GM10266 (cell line): ENCODE data around the gene ABHD17C.
A peak's percentile ranks its signal among the peaks of the same experiment; 100 is the strongest.

ENCODE experiments used
- DNase-seq: peaks from one replicate; pipeline ENCODE4 v3.0.0; 2012; ENCODE audit errors: extremely low spot score
- TF ChIP-seq, protein P1 (sequence below): IDR thresholded peaks from 2 replicates; pipeline ENCODE4 v1.5.1; 2012; ENCODE audit warnings: mild to moderate bottlenecking, low read depth; ENCODE audit not compliant: control insufficient read depth, insufficient read depth; ENCODE audit errors: missing control alignments

The ABHD17C gene

DNA sequence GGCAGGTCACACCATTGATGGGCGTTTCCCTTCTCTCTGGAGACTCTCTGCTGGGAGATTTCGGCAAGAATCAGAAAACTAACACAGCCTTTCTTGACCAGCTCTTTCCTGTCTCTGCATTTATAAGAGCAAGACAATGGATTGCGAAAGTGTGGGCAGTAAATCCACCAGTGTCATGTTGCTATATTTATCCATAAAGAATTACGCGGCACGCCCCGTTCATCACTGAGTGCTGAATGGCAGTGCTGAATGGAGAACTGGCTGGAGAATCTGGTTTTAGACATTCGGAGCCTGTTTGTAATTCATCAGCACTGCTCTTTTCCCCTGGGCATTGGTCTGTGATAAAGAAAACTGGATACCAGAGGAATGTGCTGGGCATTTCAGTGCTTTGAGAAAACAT, 82.0 kb downstream of the ABHD17C start:
- TF ChIP-seq, protein P1, sequence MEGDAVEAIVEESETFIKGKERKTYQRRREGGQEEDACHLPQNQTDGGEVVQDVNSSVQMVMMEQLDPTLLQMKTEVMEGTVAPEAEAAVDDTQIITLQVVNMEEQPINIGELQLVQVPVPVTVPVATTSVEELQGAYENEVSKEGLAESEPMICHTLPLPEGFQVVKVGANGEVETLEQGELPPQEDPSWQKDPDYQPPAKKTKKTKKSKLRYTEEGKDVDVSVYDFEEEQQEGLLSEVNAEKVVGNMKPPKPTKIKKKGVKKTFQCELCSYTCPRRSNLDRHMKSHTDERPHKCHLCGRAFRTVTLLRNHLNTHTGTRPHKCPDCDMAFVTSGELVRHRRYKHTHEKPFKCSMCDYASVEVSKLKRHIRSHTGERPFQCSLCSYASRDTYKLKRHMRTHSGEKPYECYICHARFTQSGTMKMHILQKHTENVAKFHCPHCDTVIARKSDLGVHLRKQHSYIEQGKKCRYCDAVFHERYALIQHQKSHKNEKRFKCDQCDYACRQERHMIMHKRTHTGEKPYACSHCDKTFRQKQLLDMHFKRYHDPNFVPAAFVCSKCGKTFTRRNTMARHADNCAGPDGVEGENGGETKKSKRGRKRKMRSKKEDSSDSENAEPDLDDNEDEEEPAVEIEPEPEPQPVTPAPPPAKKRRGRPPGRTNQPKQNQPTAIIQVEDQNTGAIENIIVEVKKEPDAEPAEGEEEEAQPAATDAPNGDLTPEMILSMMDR = no peak

DNA sequence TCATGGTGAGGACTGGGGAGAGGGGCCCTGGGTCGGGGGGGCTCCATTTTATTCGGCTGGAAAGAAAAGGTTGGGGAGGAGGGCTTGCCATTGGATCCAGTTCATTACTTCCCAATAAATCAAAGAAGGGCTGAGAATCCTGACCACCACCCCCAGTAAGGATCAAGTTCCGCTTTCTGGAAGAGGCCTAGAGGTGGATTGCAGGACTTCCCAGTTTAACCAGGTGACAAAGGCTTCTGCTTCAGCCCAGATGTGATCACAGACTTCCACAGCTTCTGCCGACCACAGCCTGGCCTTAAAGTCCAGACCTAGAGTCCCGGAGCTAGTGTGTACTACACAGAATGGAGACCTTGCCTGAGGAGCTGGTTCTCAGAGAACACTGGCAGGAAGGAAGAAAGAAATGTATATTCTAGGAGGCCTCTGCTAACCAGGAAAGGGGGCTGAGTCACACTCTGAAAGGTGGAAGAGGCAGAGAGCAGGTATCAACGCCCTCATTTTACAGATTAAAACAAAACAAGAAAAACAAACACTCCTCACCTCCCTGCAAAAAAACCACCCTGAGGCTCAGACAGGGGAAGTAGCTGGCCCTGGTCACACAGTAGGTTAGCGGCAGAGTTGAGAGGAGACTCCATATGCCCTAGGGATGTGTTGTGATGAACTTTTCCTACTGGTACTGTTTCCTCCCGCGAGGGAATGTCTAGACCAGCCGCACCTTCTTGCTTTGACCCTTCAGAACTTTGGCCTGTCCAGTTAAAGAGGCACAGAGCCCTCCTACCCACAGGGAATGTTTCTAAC, 82.9 kb downstream of the ABHD17C start:
- TF ChIP-seq, protein P1 = no peak
- DNase-seq = no peak

More for the DNA sequence above, 82.0 kb downstream of the ABHD17C start:
- no peak for DNase-seq

DNA sequence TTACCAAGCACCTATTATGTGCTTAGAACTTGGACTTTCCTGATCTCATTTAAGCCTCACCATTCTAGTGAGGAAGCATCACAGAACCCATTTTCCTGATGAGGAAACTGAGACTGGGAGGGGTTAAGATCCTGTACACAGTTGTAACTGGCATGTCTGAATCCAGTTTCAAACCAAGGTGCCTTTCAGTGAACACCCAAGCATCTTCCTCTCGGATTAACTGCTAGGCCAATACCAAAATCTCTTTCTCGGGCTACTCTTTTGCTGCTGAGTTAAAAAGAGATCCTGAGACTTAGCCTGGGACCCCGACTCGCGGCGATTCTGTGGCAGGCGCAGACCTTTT, 83.5 kb downstream of the ABHD17C start:
- no peak for DNase-seq
- TF ChIP-seq, protein P1 = no peak

DNA sequence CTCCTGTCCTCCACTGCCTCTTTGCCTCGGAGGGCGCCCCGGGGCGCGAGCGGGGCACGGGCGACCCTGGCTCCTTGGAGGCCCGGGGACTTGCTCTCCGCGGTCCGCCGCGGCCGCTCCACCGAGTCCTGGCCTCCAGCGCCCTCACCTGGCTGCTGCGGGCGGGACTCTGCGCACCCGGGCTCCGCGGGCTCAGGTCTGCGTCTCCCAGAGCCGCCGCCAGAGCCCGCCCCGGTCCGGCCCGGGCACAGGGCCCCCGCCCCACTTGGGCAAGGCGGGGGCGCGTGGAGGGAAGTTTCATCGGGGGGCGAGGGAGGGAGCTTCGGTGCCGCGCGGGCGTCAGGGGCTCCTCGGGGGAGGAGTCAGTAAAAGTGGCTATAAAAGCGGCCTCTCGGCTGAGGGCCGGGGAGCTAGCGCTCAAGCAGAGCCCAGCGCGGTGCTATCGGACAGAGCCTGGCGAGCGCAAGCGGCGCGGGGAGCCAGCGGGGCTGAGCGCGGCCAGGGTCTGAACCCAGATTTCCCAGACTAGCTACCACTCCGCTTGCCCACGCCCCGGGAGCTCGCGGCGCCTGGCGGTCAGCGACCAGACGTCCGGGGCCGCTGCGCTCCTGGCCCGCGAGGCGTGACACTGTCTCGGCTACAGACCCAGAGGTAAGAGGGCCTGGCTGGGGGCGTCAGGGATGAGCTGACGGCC, 84.0 kb downstream of the ABHD17C start, which contains the start of gene CEMIP:
CEMIP (plus strand) TSS at position 407 of the 694 bp plus-strand sequence. CDS start 94,510 bp downstream, outside the sequence.
- DNase-seq = peak; percentile 71
- TF ChIP-seq, protein P1 = peak; percentile 68

DNA sequence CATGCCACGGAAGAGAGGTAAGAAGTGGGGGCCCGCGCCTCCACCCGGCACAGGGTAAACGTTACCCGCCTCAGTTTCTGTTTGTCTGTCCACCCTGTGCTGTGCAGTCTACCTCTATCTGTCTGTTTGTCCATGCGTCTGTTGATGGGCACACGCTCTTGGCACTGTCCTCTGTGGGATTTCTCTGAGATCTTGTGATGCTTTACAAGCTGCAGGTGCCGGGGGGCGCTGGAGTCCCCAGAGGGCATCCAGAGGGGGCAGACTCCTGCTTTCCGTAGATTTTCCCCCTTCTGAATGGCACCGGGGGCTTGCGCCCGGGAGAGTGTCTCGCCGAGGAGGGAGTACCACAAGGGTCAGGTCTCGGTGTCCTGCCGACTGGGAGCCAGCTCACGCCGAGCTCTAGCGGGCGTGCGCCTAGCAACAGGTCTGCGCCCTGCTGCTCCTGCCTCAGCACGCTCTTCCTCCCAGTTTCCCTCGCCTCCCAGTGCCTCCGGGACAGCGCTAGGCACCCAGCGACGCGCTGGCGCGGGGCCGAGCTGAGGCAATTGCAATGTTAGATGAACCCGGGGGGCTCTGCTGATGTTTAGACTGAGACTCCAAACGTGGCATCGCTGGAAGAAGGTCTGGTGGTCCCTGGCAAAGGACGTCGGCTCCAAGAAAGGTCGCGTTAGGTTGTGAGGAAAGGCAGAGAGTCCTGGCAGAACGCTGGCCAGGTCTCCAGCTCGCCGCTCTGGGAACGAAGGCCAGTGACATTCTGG, 84.7 kb downstream of the ABHD17C start:
- DNase-seq = no peak
- TF ChIP-seq, protein P1 = no peak

DNA sequence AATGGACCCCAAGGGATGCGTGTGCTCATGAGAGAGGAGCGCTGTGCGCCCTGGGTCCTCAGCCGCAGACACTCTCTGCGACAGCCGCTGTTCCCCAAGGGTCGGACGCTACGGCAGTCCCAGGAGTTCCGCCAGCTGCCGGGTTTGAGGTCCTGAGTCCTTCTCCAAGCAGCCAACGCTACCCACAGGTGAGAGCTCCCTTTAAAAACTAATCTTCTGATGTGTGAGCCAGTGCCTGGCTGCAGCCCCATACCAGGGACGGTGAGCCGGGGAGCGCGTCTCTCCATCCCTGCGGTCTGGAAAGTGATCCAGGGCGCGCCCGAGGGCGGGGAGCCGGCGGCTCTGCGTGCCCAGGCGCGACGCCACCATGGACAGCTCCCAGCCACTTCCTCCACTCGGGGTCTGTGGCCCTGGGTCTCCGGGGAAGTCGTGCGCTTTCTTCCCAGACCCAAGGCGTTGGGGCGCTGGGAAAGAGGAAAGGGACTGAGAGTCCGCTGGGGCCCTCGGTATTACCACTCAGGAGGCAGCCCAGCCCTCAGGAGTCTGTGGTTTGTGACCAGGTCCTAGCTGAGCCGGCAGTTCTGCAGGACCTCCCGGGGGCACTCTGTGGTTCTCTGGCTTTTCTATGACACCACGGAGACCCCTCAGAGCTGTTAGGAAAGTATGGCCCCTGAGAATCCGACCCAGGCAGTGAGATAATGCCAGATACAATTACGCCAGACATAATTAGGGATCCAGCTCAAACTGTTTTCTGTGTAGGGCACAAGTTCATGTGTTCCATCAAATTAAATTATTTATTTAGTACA, 85.5 kb downstream of the ABHD17C start:
- no peak for DNase-seq
- TF ChIP-seq, protein P1 = no peak
